Epithelial cell of prostate (primary cell): Measurements from ENCODE around the gene CERS6.
A peak's percentile ranks its signal among the peaks of the same experiment; 100 is the strongest.
"Not testable (repeated sequence)": the region's sequence is repeated elsewhere in the genome, so short reads cannot be mapped to it uniquely, and the experiment has no call there.

ENCODE experiments used
- DNase-seq: peaks from one replicate; pipeline ENCODE4 v3.0.0-alpha.2; 2011; ENCODE audit warnings: low read depth, low spot score
- H3K27ac ChIP-seq: fragments of 450-650 bp; 2 replicates; pipeline ENCODE4 v1.5.1; 2017; ENCODE audit warnings: mild to moderate bottlenecking

The CERS6 gene

GRCh38 chr2:168455645-168456520, at the start of gene CERS6:
CERS6 (plus strand) TSS chr2:168456272; CDS start chr2:168456449, 177 bp downstream.
- DNase-seq: peak; percentile 76
- peak within 1 kb of the TSS; percentile 42 for H3K27ac ChIP-seq

GRCh38 chr2:168412301-168412700, 43.8 kb upstream of the CERS6 start:
- not testable (repeated sequence) for DNase-seq, H3K27ac ChIP-seq

GRCh38 chr2:168413101-168413500, 43.0 kb upstream of the CERS6 start:
- H3K27ac ChIP-seq, DNase-seq: not testable (repeated sequence)

GRCh38 chr2:168416555-168416954, 39.5 kb upstream of the CERS6 start:
- H3K27ac ChIP-seq: no peak overlapping the region
- DNase-seq: no peak

- DNase-seq: no peak
These were observed 33.5 kb upstream of the CERS6 start for GRCh38 chr2:168422584-168422983.

GRCh38 chr2:168424112-168424951, 31.7 kb upstream of the CERS6 start:
- DNase-seq: no peak

More at GRCh38 chr2:168422584-168422983, 33.5 kb upstream of the CERS6 start:
- H3K27ac ChIP-seq: no peak overlapping the region

GRCh38 chr2:168424971-168425370, 31.1 kb upstream of the CERS6 start:
- DNase-seq: no peak
- no peak overlapping the region for H3K27ac ChIP-seq

More at GRCh38 chr2:168424112-168424951, 31.7 kb upstream of the CERS6 start:
- H3K27ac ChIP-seq: no peak overlapping the region

- no peak overlapping the region for H3K27ac ChIP-seq
- DNase-seq: no peak
These were observed 29.2 kb upstream of the CERS6 start for GRCh38 chr2:168426861-168427260.

GRCh38 chr2:168427451-168427850, 28.6 kb upstream of the CERS6 start:
- H3K27ac ChIP-seq: no peak overlapping the region
- DNase-seq: no peak

- no peak for DNase-seq
- H3K27ac ChIP-seq: no peak overlapping the region
These were observed 27.6 kb upstream of the CERS6 start for GRCh38 chr2:168428431-168428830.

- H3K27ac ChIP-seq: no peak overlapping the region
- DNase-seq: no peak
These were observed 26.1 kb upstream of the CERS6 start for GRCh38 chr2:168429988-168430387.

- no peak for DNase-seq
These were observed 25.6 kb upstream of the CERS6 start for GRCh38 chr2:168430431-168430830.

GRCh38 chr2:168431301-168432024, 24.6 kb upstream of the CERS6 start:
- no peak for DNase-seq
- H3K27ac ChIP-seq: no peak overlapping the region

More at GRCh38 chr2:168430431-168430830, 25.6 kb upstream of the CERS6 start:
- no peak overlapping the region for H3K27ac ChIP-seq

GRCh38 chr2:168432100-168432499, 24.0 kb upstream of the CERS6 start:
- no peak overlapping the region for H3K27ac ChIP-seq
- no peak for DNase-seq

GRCh38 chr2:168432565-168433186, 23.4 kb upstream of the CERS6 start:
- no peak overlapping the region for H3K27ac ChIP-seq
- DNase-seq: no peak

GRCh38 chr2:168433527-168433926, 22.5 kb upstream of the CERS6 start:
- no peak overlapping the region for H3K27ac ChIP-seq
- DNase-seq: no peak

- no peak overlapping the region for H3K27ac ChIP-seq
- DNase-seq: no peak
These were observed 21.9 kb upstream of the CERS6 start for GRCh38 chr2:168434146-168434545.

GRCh38 chr2:168436840-168437239, 19.2 kb upstream of the CERS6 start:
- no peak overlapping the region for H3K27ac ChIP-seq
- DNase-seq: no peak

GRCh38 chr2:168438553-168438952, 17.5 kb upstream of the CERS6 start:
- no peak for DNase-seq
- H3K27ac ChIP-seq: no peak overlapping the region

- no peak overlapping the region for H3K27ac ChIP-seq
- no peak for DNase-seq
These were observed 16.5 kb upstream of the CERS6 start for GRCh38 chr2:168439536-168439935.
